Measurements from ENCODE around the gene GNL3L.
"Not testable (repeated sequence)": the region's sequence is repeated elsewhere in the genome, so short reads cannot be mapped to it uniquely, and the experiment has no call there.

GNL3L gene, protein sequence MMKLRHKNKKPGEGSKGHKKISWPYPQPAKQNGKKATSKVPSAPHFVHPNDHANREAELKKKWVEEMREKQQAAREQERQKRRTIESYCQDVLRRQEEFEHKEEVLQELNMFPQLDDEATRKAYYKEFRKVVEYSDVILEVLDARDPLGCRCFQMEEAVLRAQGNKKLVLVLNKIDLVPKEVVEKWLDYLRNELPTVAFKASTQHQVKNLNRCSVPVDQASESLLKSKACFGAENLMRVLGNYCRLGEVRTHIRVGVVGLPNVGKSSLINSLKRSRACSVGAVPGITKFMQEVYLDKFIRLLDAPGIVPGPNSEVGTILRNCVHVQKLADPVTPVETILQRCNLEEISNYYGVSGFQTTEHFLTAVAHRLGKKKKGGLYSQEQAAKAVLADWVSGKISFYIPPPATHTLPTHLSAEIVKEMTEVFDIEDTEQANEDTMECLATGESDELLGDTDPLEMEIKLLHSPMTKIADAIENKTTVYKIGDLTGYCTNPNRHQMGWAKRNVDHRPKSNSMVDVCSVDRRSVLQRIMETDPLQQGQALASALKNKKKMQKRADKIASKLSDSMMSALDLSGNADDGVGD

GRCh38 chrX:54529552-54530356, at the start of gene GNL3L:
Gene GNL3L, plus strand, starts transcription at chrX:54530219. Its CDS starts 2,348 bp downstream, at chrX:54532567.
- peak; percentile 49 for DNase-seq (ENCODE audit: low read depth)

GRCh38 chrX:54482839-54483593, 47.0 kb upstream of the GNL3L start:
- DNase-seq (ENCODE audit: low read depth) = no peak

GRCh38 chrX:54483946-54484345, 46.1 kb upstream of the GNL3L start:
- DNase-seq (ENCODE audit: low read depth) = no peak

- no peak for DNase-seq (ENCODE audit: low read depth)
Observed at GRCh38 chrX:54484666-54485065, 45.4 kb upstream of the GNL3L start.

DNA sequence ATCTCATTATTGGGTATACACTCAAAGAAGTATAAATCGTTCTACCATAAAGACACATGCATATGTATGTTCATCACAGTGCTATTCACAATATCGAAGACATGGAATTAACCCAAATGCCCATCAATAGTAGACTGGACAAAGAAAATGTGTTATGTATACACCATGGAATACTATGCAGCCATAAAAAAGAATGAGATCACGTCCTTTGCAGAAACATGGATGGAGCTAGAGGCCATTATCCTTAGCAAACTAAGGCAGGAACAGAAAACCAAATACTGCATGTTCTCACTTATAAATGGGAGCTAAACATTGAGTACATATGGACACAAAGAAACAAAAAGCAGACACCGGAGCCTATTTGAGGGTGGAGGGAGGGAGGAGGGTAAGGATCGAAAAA, 40.2 kb upstream of the GNL3L start:
- DNase-seq (ENCODE audit: low read depth) = not testable (repeated sequence)

DNA sequence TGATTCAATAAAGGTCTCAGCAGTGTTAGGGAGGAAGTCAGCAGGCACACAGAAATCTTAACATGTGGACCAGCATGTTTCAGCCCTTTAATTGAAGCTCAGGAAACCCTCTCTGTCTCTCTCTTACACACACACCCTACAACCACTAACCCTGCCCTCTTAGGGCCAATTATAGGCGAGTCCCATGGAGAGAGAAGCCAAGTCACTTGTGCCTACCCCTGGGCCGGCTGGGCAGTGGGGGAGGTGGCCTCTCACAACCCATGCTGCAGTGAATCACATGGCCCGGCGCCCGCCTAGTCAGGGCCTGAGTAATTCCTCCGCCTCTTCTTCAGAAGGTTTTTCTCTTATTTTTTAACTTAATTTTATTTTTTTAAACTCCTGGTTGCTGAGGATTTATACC, 37.7 kb upstream of the GNL3L start:
- no peak for DNase-seq (ENCODE audit: low read depth)

DNA sequence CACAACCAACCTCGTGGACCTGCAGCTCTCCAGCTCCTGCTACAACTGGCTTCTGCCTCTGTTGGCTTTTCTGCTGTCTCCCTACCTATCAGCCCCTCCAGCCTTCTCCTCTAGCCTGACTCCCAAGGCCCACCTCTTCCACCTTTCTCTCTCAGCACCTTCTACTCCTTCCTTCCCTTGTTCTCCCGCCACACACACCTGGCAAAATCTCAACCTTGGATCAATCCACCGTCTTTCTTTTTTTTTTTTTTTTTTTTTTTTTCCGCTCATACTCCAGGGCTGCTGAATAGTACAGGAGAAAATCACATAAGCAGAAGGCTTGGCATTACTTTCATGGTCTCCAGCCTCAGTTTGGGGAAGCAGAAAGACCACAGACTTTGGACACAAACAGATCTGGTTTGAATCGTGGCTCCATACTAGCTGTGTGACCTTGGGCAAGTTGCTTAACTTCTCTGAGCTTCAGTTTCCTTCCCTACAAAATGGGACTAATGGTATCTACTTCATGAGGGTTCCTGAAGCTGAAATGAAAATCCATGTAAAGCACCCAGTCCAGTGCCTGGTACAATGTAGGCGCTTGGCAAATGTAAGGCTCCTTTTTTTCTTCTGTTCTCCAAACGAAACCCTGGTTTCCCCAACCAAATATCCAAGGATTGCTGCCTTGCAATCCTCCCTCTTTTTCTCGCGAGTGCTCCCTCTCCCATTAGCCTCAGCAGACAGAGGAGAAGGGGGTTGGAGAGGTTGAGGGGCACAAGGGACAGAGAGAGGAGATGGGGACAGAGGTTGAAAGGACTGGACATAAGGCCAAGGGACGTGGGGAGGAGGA, 35.6 kb upstream of the GNL3L start:
- DNase-seq (ENCODE audit: low read depth) = no peak

DNA sequence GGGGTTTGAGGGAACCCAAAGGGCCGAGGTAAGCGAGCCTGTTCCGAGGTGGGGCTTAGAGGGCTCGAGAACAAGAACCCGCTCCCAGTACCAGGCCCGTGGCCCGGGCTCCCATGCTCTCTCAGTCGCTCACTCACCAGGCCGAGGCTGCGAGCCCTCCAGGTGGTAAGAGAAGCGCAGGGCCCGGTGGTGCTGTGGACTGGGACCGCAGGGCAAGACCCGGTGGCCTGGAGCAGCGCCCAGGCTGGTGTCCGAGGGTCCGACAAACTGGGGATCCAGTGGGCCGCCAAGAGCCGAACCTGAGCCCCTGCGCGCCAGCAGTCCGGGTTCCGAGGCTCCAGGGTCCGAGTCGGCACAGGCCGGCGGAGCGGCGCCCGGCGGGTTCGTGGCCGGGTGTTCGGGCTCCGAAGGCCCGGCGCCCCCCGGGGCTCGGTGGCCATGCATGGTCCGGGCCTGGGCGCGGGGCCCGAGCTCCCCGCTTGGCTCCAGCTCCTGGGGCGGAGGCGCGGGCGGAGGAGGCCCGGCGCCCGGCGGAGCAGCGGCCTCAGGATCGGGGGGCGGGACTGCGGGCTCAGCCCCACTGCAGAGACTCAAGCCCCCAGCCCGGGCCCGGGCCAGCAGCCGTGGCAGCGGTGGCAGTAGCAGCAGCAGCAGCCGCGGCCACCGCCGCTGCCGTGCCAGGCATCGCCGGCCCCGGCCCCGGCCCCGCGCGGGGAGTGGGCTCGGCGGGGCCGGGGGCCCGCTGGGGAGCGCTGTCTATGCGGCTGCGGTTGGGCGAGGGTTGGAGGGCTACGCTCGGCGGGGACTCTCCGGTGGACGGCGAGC, 34.8 kb upstream of the GNL3L start:
- no peak for DNase-seq (ENCODE audit: low read depth)

DNA sequence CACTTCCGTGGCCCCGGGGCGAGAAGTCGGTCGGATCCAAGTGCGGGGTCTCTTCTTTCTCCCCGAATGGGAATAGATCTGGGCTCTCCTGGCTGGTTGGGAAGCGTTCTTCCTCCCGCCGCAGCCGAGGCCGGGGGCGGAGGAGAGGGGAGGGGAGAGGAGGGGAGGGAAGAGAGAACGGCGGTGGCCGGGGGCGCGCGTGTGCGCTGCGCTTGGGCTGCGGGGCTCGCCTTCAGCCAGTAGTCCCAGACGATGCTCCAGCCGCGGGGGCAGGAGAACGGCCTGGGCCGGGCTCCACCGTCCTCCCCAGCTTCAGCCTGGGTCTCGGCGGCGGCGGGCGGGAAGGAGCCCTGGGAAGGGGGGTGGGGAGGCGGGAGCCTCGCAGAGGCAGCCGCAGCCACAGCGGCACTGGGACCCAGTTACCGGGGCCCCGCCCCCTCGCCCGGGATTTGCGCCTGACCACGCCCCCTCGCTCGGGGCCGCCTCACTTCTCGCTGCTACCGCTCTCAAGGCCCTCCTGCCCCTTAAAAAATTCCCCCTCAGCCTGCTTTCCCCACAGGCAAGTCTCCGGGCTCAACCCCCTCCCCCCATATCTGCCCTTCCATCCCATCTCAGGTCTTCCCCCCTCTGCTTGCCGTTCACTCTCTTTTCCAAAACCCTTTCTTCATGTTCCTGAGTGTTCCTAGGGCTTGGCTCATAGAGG, 34.1 kb upstream of the GNL3L start, which contains the start of gene FGD1:
Gene FGD1, minus strand, starts transcription at position 421 of the 703 bp plus-strand sequence. CDS start 802 bp downstream, outside the sequence.
- DNase-seq (ENCODE audit: low read depth) = no peak

DNA sequence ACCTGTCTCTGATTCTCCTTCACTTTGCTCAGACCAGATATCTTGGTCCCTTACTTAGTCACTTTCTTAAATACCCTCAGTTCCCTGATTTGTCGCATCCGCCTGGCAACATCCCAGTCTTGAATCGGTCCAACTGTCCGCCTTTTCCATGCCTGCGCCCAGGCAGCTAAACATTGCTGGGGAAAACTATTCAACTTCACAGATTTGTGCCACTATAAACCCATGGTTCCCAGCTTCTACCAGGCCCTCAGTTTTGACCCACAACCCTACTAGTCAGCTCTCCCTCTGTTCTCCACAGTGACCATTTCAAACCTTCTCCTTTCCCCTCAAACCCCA, 33.5 kb upstream of the GNL3L start:
- DNase-seq (ENCODE audit: low read depth) = no peak

DNA sequence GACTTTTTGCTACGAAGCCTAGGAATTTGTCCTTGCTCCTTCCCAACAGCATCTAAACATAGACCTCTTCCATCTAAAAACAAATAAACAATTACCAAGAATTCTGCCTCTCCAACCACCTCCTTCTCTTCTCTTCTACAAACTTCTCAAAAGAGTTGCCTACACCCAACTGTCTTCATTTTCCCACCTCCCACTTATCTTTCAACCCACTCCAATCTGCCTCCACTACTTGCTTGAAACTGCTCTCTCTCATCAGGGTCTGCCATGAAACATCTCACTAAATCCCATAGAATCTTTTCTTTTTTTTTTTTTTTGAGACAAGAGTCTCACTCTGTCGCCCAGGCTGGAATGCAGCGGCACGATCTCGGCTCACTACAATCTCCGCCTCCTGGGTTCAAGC, 33.1 kb upstream of the GNL3L start:
- no peak for DNase-seq (ENCODE audit: low read depth)

- no peak for DNase-seq (ENCODE audit: low read depth)
Observed at GRCh38 chrX:54509400-54509799, 20.6 kb upstream of the GNL3L start.

DNA sequence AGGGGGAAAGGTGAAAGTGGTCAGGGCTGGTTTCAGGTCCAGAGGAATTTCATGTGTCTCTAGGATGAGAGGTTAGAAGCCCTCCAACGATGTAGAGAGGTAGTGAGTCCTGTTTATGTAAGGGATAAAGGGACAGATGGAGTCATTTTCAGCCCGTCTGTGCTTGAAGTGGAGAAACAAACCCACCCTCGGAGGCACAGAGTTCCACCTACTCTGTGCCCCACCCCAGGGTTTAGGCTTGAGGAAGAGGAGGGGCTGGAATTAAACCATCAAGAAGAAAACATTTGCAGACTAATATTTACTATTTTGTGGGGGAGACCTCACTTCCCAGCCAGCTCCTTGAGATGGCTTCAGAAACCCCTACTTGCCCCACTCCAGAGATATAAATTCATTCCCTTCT, 868 bp upstream of the GNL3L start:
- no peak for DNase-seq (ENCODE audit: low read depth)

- no peak for DNase-seq (ENCODE audit: low read depth)
Observed at GRCh38 chrX:54530357-54530900, 410 bp downstream of the GNL3L start.

- DNase-seq (ENCODE audit: low read depth) = no peak
Observed at GRCh38 chrX:54534271-54534670, 4.3 kb downstream of the GNL3L start.

DNA sequence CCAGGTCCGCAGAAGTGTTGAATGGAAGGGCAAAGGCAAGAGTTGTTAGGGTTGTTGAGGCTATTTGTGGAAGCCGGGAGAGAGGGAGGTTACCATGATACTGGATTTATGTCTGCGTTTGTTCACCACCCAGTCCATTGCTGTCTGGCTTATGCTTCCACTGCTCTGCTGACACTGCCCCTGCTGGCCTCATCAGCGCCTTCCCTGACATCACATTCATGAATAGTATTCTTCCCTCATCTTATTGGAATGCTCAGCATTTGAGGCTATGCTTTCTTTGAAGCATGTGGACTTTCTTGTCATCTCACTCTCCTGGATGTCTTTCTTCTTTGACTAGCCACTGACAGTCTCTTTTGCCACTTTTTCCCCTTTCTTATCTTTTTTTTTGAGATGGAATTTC, 10.3 kb downstream of the GNL3L start:
- no peak for DNase-seq (ENCODE audit: low read depth)

GRCh38 chrX:54542239-54542638, 12.2 kb downstream of the GNL3L start:
- not testable (repeated sequence) for DNase-seq (ENCODE audit: low read depth)

- no peak for DNase-seq (ENCODE audit: low read depth)
Observed at GRCh38 chrX:54550821-54551220, 20.8 kb downstream of the GNL3L start.

DNA sequence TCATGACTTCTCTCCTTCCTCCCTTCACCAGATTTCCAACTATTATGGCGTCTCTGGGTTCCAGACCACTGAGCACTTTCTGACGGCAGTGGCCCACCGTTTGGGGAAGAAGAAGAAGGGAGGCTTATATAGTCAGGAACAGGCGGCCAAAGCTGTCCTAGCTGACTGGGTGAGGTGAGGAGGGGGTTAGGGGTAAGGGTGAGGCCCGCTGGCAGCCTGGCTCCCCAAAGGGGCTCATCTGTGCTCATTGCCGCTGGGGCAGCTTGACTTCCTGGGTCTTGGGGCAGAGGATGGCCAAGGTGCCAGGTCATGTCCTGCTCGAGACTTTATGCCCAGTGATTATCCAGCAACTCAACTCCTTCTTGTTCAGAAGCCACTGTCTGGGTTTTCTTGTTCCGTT, 21.8 kb downstream of the GNL3L start:
- no peak for DNase-seq (ENCODE audit: low read depth)
